IMR-90 (cell line): Measurements from ENCODE around the gene PTPRG.

Experiments
- CHD1 ChIP-seq: IDR thresholded peaks from 2 replicates; pipeline ENCODE4 v1.6.1; 2012; ENCODE audit warnings: low read depth, low read length, improper control_type of control experiment
- MAZ ChIP-seq: IDR thresholded peaks from 2 replicates; pipeline ENCODE4 v1.6.1; 2012; ENCODE audit warnings: low read depth, mild to moderate bottlenecking, low read length, improper control_type of control experiment, moderate library complexity, borderline replicate concordance
- MXI1 ChIP-seq: IDR thresholded peaks from 2 replicates; pipeline ENCODE4 v1.6.1; 2012; ENCODE audit warnings: low read depth, mild to moderate bottlenecking, low read length, moderate library complexity, borderline replicate concordance
- POLR2A ChIP-seq: IDR thresholded peaks from 2 replicates; pipeline ENCODE4 v1.6.1; 2012; ENCODE audit warnings: mild to moderate bottlenecking, low read depth, low read length
- RFX5 ChIP-seq: IDR thresholded peaks from 2 replicates; pipeline ENCODE4 v1.8.0; 2012; ENCODE audit warnings: low read depth, mild to moderate bottlenecking, low read length, moderate library complexity
- SMC3 ChIP-seq: fragments of 150-350 bp; IDR thresholded peaks from 2 replicates; pipeline ENCODE4 v1.6.1; 2016; ENCODE audit warnings: low read depth, mild to moderate bottlenecking, antibody characterized with exemption, low read length, moderate library complexity
- TF ChIP-seq, protein P1 (sequence below): conservative IDR thresholded peaks from 2 replicates; pipeline ENCODE4 v1.5.1; 2012; ENCODE audit warnings: mild to moderate bottlenecking, low read depth, low read length, improper control_type of control experiment

DNA sequence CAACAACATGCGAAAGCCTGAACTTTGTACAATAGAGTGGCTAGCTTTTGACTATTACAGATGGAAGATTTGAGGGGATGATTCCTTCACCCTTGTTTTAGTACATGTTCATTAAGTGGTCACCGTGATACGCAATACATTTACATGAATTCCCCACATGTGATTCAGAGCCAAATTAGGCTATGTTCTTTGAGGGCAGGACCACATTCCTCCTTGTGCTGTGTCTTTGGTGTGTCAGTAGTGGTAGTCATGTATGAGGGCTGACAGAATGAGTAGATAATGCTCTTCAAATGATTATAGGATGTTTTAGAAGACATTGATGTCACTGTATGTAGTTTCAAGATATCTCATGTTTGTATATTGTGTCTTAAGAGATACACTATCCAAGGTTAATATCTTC lies 12.1 kb downstream of the PTPRG start:
- TF ChIP-seq POLR2A (no peak), CHD1 (no peak), SMC3 (no peak), MXI1 (no peak), RFX5 (no peak), MAZ (no peak)
- TF ChIP-seq, protein P1, sequence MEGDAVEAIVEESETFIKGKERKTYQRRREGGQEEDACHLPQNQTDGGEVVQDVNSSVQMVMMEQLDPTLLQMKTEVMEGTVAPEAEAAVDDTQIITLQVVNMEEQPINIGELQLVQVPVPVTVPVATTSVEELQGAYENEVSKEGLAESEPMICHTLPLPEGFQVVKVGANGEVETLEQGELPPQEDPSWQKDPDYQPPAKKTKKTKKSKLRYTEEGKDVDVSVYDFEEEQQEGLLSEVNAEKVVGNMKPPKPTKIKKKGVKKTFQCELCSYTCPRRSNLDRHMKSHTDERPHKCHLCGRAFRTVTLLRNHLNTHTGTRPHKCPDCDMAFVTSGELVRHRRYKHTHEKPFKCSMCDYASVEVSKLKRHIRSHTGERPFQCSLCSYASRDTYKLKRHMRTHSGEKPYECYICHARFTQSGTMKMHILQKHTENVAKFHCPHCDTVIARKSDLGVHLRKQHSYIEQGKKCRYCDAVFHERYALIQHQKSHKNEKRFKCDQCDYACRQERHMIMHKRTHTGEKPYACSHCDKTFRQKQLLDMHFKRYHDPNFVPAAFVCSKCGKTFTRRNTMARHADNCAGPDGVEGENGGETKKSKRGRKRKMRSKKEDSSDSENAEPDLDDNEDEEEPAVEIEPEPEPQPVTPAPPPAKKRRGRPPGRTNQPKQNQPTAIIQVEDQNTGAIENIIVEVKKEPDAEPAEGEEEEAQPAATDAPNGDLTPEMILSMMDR: no peak
